GM12872 (cell line): Measurements from ENCODE around the gene CNTN1.

ENCODE experiments used
- TF ChIP-seq, protein P1 (sequence below): IDR thresholded peaks from 3 replicates; pipeline ENCODE4 v1.5.1; 2011; ENCODE audit warnings: low read depth, mild to moderate bottlenecking, low read length, moderate library complexity; ENCODE audit not compliant: insufficient read depth

The CNTN1 gene

DNA sequence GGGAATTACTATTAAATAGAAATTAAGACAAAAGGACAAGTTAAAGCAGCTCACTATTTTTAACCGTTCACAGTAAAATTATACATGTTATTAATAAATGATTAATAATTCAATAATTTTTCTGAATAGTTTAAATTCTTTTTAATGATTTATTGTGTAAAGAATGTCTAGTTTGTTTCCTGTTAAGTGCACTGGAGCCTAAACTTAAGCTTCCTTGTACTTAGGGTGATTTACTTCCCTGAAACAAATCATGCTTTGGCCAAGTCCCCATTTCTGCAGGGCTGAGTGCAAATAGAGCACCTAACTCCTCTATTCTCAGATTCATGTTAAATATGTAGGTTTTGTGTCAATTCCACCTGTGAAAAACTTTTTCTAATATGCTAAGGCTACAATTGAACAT, 307.0 kb downstream of the CNTN1 start:
- TF ChIP-seq, protein P1, sequence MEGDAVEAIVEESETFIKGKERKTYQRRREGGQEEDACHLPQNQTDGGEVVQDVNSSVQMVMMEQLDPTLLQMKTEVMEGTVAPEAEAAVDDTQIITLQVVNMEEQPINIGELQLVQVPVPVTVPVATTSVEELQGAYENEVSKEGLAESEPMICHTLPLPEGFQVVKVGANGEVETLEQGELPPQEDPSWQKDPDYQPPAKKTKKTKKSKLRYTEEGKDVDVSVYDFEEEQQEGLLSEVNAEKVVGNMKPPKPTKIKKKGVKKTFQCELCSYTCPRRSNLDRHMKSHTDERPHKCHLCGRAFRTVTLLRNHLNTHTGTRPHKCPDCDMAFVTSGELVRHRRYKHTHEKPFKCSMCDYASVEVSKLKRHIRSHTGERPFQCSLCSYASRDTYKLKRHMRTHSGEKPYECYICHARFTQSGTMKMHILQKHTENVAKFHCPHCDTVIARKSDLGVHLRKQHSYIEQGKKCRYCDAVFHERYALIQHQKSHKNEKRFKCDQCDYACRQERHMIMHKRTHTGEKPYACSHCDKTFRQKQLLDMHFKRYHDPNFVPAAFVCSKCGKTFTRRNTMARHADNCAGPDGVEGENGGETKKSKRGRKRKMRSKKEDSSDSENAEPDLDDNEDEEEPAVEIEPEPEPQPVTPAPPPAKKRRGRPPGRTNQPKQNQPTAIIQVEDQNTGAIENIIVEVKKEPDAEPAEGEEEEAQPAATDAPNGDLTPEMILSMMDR = no peak

DNA sequence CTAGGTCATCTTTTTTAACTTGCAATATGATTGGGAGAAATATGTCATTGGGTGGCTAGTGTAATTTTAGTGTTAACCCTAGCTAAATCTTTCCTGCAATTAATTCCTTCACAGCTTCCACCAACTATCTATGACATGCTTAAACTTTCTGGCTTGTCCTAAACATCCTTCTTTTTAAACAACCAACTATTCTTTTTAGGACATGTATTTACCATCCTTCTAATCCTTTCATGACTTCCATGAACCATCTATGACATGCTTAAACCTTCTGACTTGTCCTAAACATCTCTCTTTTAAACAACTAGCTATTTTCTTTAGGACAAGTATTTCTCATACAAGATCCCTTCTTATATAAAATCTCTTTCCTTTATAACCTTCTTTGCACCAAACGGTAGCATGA, 316.2 kb downstream of the CNTN1 start:
- TF ChIP-seq, protein P1 = no peak

DNA sequence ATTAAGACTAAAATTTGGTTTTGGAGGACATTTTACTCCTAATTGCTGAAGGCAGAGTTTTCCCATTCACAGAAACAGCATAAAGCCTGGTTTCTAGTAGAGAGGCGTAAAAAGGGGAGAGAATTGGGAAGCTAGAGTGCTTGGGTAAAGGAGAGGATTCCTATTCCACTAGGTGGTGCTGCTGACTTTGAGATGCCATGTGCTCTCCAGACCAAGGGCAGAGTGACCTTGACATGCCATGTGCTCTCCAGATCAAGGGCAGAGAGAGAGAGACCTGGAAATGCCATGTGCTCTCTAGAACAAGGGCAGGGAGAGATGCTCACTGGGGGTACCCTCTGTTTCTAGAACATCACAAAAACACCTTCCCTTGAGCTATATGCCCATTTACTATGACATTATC, 319.7 kb downstream of the CNTN1 start:
- TF ChIP-seq, protein P1 = 0 out of 3 replicates have a peak, but pooled peaks have one; percentile 26

DNA sequence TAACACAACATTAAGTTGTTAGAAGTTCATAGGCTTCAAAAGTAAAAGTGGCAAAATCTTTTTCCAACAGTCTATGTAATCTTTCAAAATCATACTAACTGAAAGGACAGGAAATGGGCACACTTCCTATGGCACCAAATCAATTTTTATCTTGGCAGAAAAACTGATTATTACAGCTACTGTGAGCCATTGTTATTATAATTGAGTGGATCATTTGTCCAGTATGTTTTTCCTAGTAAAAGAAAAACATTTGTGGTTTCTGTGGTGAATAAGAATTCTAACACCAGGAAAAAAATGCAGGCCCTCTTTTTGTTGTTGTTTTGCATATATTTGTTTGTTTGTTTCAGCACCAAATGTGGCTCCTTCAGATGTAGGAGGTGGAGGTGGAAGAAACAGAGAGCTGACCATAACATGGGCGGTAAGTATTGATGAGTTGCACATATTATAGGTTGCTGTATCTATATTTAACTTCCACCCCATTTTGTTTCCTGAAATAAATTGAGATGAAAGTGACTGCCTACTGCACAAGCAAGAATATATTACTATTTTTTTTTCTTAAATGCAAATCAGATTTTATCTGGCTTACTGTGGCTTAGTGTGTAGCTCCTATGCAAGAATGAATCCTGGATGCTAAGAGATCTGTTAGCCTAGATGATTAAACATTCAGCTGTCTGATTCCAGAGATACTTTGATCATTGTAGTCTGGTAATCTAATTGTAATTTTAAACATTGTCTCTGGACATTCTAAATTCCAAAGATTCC, 321.8 kb downstream of the CNTN1 start:
- TF ChIP-seq, protein P1 = no peak

DNA sequence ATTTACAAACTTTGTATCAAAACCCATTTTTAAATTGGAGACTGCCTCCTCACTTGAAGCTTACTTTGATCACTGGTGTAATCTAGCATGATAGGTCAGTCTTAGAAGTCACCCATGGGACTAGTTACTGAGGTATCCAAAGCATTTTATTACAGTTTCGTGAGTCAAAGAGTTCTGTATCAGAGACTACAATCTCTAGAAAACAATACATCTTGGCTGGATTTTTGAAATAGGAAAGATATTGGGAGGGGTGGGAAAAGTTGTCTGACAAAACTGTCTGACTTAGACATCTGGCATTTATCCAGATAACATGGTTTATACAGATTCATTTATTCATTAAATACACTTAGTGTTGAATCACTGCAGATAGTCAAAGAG, 322.4 kb downstream of the CNTN1 start:
- TF ChIP-seq, protein P1 = no peak

DNA sequence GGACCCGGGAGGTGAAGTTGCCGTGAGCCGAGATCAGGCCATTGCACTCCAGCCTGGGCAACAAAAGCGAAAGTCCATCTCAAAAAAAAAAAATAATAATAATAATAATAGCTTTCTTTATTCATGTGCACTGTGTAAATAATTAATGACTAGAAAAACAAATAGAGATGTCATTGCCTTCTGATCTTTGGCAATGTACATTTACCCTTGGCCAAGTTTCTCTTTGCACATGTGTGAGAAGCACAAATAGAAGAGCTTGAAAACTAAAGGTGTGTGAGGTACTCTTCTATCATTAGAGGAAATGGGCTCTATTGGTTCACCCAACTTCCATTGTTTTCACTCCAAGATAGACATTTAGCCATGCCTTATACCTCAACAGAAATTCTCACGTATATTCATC, 325.8 kb downstream of the CNTN1 start:
- TF ChIP-seq, protein P1 = no peak

DNA sequence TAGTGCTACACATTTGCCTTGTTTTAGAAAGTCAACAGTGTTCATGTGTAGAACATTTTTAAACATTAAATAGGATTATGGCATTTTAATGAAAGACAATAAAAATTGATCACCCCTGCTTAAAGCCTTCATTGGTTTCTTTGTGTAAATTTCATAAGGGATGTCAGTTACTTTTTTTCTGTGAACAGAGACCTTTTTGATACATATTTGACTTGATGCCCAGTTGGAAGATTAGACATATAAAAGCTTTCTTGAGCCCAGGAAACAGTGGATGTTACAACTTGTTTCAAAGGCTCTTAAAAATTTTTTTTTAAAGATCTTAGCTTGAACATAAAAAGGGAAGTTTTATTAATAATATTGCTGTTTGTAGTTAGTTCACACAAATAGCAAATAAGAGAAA, 327.2 kb downstream of the CNTN1 start:
- TF ChIP-seq, protein P1 = no peak
